B cell (primary cell): ENCODE data around the gene HOXB9.

Experiments
- EZH2 ChIP-seq: IDR thresholded peaks from 2 replicates; pipeline ENCODE4 v1.6.1; 2012; ENCODE audit warnings: borderline replicate concordance, low read depth, mild to moderate bottlenecking, moderate library complexity, low read length; ENCODE audit not compliant: insufficient read depth, poor library complexity, severe bottlenecking
- TF ChIP-seq, protein P1 (sequence below): fragments of 200-600 bp; IDR thresholded peaks from one replicate; pipeline ENCODE4 v1.8.0; 2022; ENCODE audit warnings: antibody characterized with exemption, mild to moderate bottlenecking

DNA sequence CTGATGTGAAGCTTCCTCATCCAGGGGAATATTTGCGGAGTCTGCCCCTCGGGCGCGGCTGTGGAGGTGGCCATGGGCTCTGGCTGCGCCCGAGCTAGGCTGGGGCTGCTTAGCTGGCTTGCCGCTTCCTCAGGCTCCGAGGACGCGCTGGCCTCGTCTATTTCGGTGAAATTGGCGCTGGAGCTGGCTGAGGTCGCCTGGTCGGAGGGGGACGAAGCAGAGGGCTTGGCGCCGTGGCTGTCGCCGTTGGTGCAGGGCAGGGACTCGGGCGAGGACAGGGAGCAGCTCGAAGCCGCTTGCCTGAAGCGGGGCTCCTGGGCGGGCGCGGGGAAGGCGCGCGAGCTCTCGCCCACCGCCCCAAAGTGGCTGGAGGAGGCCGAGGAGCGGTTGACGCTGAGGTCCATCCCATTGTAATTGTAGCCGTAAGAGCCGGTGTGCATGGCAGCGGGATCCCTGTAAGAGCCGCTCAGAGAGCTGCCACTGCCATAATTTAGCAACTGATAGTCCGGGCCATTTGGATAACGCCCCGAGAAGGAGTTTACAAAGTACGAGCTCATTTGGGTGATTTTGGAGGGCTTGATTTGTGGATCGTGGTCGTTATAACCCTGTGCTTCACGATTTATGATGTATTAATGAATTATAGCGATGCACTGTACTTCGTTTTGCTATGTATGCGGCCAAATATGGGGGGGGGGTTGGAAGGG, 32.9 kb downstream of the HOXB9 start, which contains the start of gene HOXB5:
- TF ChIP-seq, protein P1, sequence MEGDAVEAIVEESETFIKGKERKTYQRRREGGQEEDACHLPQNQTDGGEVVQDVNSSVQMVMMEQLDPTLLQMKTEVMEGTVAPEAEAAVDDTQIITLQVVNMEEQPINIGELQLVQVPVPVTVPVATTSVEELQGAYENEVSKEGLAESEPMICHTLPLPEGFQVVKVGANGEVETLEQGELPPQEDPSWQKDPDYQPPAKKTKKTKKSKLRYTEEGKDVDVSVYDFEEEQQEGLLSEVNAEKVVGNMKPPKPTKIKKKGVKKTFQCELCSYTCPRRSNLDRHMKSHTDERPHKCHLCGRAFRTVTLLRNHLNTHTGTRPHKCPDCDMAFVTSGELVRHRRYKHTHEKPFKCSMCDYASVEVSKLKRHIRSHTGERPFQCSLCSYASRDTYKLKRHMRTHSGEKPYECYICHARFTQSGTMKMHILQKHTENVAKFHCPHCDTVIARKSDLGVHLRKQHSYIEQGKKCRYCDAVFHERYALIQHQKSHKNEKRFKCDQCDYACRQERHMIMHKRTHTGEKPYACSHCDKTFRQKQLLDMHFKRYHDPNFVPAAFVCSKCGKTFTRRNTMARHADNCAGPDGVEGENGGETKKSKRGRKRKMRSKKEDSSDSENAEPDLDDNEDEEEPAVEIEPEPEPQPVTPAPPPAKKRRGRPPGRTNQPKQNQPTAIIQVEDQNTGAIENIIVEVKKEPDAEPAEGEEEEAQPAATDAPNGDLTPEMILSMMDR, result no peak
- peak; percentile 83 for TF ChIP-seq EZH2
